Activated CD4-positive, alpha-beta T cell treated with anti-CD3 and anti-CD28 coated beads for 36 hours (primary cell): ENCODE results near the gene TEX13A. TPM values are rescaled to one million over a fixed set of nuclear protein-coding genes. Genes with fewer than 3 reads are reported as not detected.
A peak's percentile ranks its signal among the peaks of the same experiment; 100 is the strongest.

ENCODE experiments used
- ATAC-seq: fragments of 200-7000 bp; cut with Tn5 transposase; one replicate; pipeline ENCODE4 v1.10.0; 2021; ENCODE audit warnings: mild to moderate bottlenecking, moderate library complexity
- CTCF ChIA-PET: fragments of 350-600 bp; sonication (Branson Sonifier 250); formaldehyde crosslinking; loops from one replicate; lab custom pipeline; 2021; ENCODE audit warnings: antibody characterized with exemption; lab: Charles Lee
- POLR2A ChIA-PET: fragments of 350-600 bp; sonication (Branson Sonifier 250); formaldehyde crosslinking; loops from one replicate; lab custom pipeline; 2021; ENCODE audit warnings: antibody characterized with exemption, inconsistent platforms; lab: Charles Lee
- DNase-seq: peaks from one replicate; pipeline ENCODE4 v3.0.0-alpha.2; 2020
- H3K27ac Mint-ChIP-seq: one replicate; pipeline ENCODE4 v1.8.0; 2021; ENCODE audit warnings: mixed read lengths
- H3K27me3 Mint-ChIP-seq: one replicate; pipeline ENCODE4 v1.8.0; 2021; ENCODE audit warnings: mixed read lengths
- H3K36me3 Mint-ChIP-seq: one replicate; pipeline ENCODE4 v1.8.0; 2021; ENCODE audit warnings: low read depth, mixed read lengths
- H3K4me1 Mint-ChIP-seq: one replicate; pipeline ENCODE4 v1.8.0; 2021; ENCODE audit warnings: mixed read lengths
- H3K4me3 Mint-ChIP-seq: one replicate; pipeline ENCODE4 v1.8.0; 2021; ENCODE audit warnings: mild to moderate bottlenecking, moderate library complexity, mixed read lengths
- H3K9me3 Mint-ChIP-seq: one replicate; pipeline ENCODE4 v1.8.0; 2021; ENCODE audit warnings: low read depth, mixed read lengths
- intact Hi-C, 2 experiments: fragments of 100-400 bp; cut with DNase I in 1 of 2; cut with micrococcal nuclease in 1 of 2; formaldehyde crosslinking; loops; one replicate each; pipeline versions ENCODE4 v1.14.2 to v1.15.1; 2022 to 2024; cut with DNase I, micrococcal nuclease
- total RNA-seq, 2 experiments: library from RNA; stranded (reverse); gene quantifications; one replicate each; pipeline ENCODE4 v1.2.3, GENCODE V29; 2021

TEX13A gene
- total RNA-seq, 2 experiments from 2014 or later, result not detected

- no peak for DNase-seq
- Mint-ChIP-seq H3K36me3 (no peaks in the 10 kb centered on the region), H3K27me3 (no peaks in the 10 kb centered on the region), H3K27ac (no peak overlapping the region), H3K4me3 (no peak overlapping the region), H3K4me1 (no peaks in the 10 kb centered on the region), H3K9me3 (no peaks in the 10 kb centered on the region)
- ATAC-seq, result no peak
- intact Hi-C loops, result no loop called here
- ChIA-PET POLR2A (no interaction called here), CTCF (no interaction called here)
Observed at GRCh38 chrX:105226499-105226898, 6.0 kb upstream of the TEX13A start.

GRCh38 chrX:105221374-105221773 lies 880 bp upstream of the TEX13A start:
- Mint-ChIP-seq H3K4me3 (no peak overlapping the region), H3K4me1 (no peaks in the 10 kb centered on the region), H3K36me3 (no peaks in the 10 kb centered on the region), H3K27me3 (no peaks in the 10 kb centered on the region), H3K27ac (no peak overlapping the region), H3K9me3 (peaks cover 2% of the 10 kb centered on the region)
- POLR2A ChIA-PET, result no interaction called here
- DNase-seq (no peak), ATAC-seq (no peak)
- intact Hi-C loops, result no loop called here
- CTCF ChIA-PET, result no interaction called here

- Mint-ChIP-seq H3K27me3 (no peaks in the 10 kb centered on the region), H3K4me1 (no peaks in the 10 kb centered on the region), H3K4me3 (no peak overlapping the region), H3K9me3 (peaks cover 4% of the 10 kb centered on the region), H3K36me3 (no peaks in the 10 kb centered on the region), H3K27ac (no peak overlapping the region)
- ChIA-PET CTCF (no interaction called here), POLR2A (no interaction called here)
- intact Hi-C loops, result no loop called here
- ATAC-seq (no peak), DNase-seq (no peak)
Observed at GRCh38 chrX:105219454-105220401, 766 bp downstream of the TEX13A start.

- DNase-seq (no peak), ATAC-seq (no peak)
- no peaks in the 10 kb centered on the region for H3K4me1 Mint-ChIP-seq
- intact Hi-C loops, result no loop called here
- POLR2A ChIA-PET, result no interaction called here
- no peak overlapping the region for H3K27ac Mint-ChIP-seq
- H3K27me3 Mint-ChIP-seq, result no peaks in the 10 kb centered on the region
- no peaks in the 10 kb centered on the region for H3K36me3 Mint-ChIP-seq
- peaks cover 2% of the 10 kb centered on the region for H3K9me3 Mint-ChIP-seq
- no peak overlapping the region for H3K4me3 Mint-ChIP-seq
- CTCF ChIA-PET, result no interaction called here
Observed at GRCh38 chrX:105211066-105211575, 9.4 kb downstream of the TEX13A start.

GRCh38 chrX:105210258-105210657 lies 10.2 kb downstream of the TEX13A start:
- intact Hi-C loops, result no loop called here
- Mint-ChIP-seq H3K9me3 (peaks cover 2% of the 10 kb centered on the region), H3K4me3 (no peak overlapping the region), H3K27ac (no peak overlapping the region), H3K4me1 (no peaks in the 10 kb centered on the region), H3K36me3 (no peaks in the 10 kb centered on the region), H3K27me3 (no peaks in the 10 kb centered on the region)
- POLR2A ChIA-PET, result no interaction called here
- no peak for ATAC-seq
- CTCF ChIA-PET, result no interaction called here
- no peak for DNase-seq

GRCh38 chrX:105209406-105209805 lies 11.1 kb downstream of the TEX13A start:
- H3K4me3 Mint-ChIP-seq, result no peak overlapping the region
- no peaks in the 10 kb centered on the region for H3K4me1 Mint-ChIP-seq
- intact Hi-C loops, result no loop called here
- no peak overlapping the region for H3K27ac Mint-ChIP-seq
- no peak for ATAC-seq
- ChIA-PET POLR2A (no interaction called here), CTCF (no interaction called here)
- H3K27me3 Mint-ChIP-seq, result no peaks in the 10 kb centered on the region
- no peaks in the 10 kb centered on the region for H3K9me3 Mint-ChIP-seq
- no peaks in the 10 kb centered on the region for H3K36me3 Mint-ChIP-seq
- DNase-seq, result no peak

- ChIA-PET CTCF (no interaction called here), POLR2A (no interaction called here)
- no peaks in the 10 kb centered on the region for H3K9me3 Mint-ChIP-seq
- H3K36me3 Mint-ChIP-seq, result no peaks in the 10 kb centered on the region
- no peak overlapping the region for H3K4me3 Mint-ChIP-seq
- ATAC-seq, result no peak
- no peaks in the 10 kb centered on the region for H3K4me1 Mint-ChIP-seq
- intact Hi-C loops, result no loop called here
- H3K27ac Mint-ChIP-seq, result no peak overlapping the region
- peak; percentile 5 for DNase-seq
- peaks cover 2% of the 10 kb centered on the region for H3K27me3 Mint-ChIP-seq
Observed at GRCh38 chrX:105191878-105192277, 28.6 kb downstream of the TEX13A start.

GRCh38 chrX:105190252-105190853 lies 30.1 kb downstream of the TEX13A start:
- Mint-ChIP-seq H3K4me1 (no peaks in the 10 kb centered on the region), H3K27me3 (peaks cover 2% of the 10 kb centered on the region), H3K9me3 (no peaks in the 10 kb centered on the region), H3K27ac (no peak overlapping the region), H3K36me3 (no peaks in the 10 kb centered on the region), H3K4me3 (no peak overlapping the region)
- POLR2A ChIA-PET, result no interaction called here
- intact Hi-C loops, result no loop called here
- CTCF ChIA-PET, result interaction anchor here (0.7 to 1.3 kb wide), 3 partner anchors 10 to 618 kb away, joined by 3 to 4 read pairs (median 3); no protein-coding TSS in a partner anchor
- ATAC-seq (no peak), DNase-seq (peak; percentile 17)

- ATAC-seq, result no peak
- no peaks in the 10 kb centered on the region for H3K36me3 Mint-ChIP-seq
- H3K4me3 Mint-ChIP-seq, result no peak overlapping the region
- ChIA-PET CTCF (no interaction called here), POLR2A (no interaction called here)
- intact Hi-C loops, result no loop called here
- H3K27me3 Mint-ChIP-seq, result peaks cover 2% of the 10 kb centered on the region
- H3K27ac Mint-ChIP-seq, result no peak overlapping the region
- H3K9me3 Mint-ChIP-seq, result no peaks in the 10 kb centered on the region
- no peaks in the 10 kb centered on the region for H3K4me1 Mint-ChIP-seq
- DNase-seq, result no peak
Observed at GRCh38 chrX:105189093-105189492, 31.4 kb downstream of the TEX13A start.

GRCh38 chrX:105179644-105180043 lies 40.9 kb downstream of the TEX13A start:
- ChIA-PET POLR2A (no interaction called here), CTCF (no interaction called here)
- ATAC-seq (no peak), DNase-seq (no peak)
- intact Hi-C loops, result no loop called here
- Mint-ChIP-seq H3K36me3 (no peaks in the 10 kb centered on the region), H3K4me1 (no peaks in the 10 kb centered on the region), H3K27me3 (no peaks in the 10 kb centered on the region), H3K4me3 (no peak overlapping the region), H3K9me3 (peaks cover 3% of the 10 kb centered on the region), H3K27ac (no peak overlapping the region)

- Mint-ChIP-seq H3K9me3 (no peaks in the 10 kb centered on the region), H3K27me3 (no peaks in the 10 kb centered on the region), H3K27ac (no peak overlapping the region), H3K36me3 (no peaks in the 10 kb centered on the region), H3K4me3 (no peak overlapping the region), H3K4me1 (no peaks in the 10 kb centered on the region)
- no peak for ATAC-seq
- DNase-seq, result no peak
- ChIA-PET POLR2A (no interaction called here), CTCF (no interaction called here)
- intact Hi-C loops, result no loop called here
Observed at GRCh38 chrX:105173071-105173470, 47.4 kb downstream of the TEX13A start.
